ENCODE results near the gene C10orf105. TPM values are rescaled to one million over a fixed set of nuclear protein-coding genes. Genes with fewer than 3 reads are reported as not detected.

Gene C10orf105
- total RNA-seq, 2 experiments from 2014 or later, result 0.09 to 0.15 TPM

DNA sequence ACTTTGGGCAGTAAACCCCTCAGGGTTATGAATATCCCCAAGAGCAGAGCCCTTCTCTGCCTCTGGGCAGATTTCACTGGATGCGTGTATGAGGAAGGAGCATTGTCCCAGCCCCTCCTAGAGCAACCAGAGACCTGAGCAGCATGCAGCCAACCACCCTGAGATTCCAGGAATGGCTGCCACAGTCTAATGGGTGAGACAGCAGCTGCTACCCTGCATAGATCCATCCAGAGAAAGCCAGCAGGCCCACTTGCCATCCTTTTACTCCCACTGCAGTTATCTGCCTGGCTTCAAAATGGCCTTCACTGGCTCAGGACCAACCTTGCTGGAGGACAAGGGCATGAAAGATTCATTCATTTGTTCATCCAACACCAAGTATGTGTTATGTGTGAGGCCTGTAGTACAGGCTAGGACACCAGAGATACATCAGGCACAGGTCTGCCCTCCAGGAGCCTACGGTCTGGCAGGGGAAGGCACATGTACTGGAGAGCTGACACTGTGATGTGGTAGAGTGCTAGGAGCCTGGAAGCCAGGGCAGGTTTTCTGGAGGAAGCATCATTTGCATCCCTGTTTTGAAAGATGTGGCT, 26.2 kb upstream of the C10orf105 start:
- DNase-seq (ENCODE audit: low spot score), result no peak
- Histone ChIP-seq H2AFZ (ENCODE audit: low read length) (no peak overlapping the region), H4K20me1 (ENCODE audit: insufficient read depth, low read length) (no peaks in the 10 kb centered on the region), H3K9me3 (ENCODE audit: low read length) (no peaks in the 10 kb centered on the region), H3K4me3 (ENCODE audit: low read depth, low read length, poor library complexity, severe bottlenecking) (no peak overlapping the region), H3K4me1 (ENCODE audit: insufficient read depth, low read length, poor library complexity, severe bottlenecking) (peaks cover 50% of the 10 kb centered on the region), H3K4me2 (ENCODE audit: low read length) (peak overlapping the region; percentile 73; the same call in 1 of the 2 replicates), H3K9me2 (ENCODE audit: insufficient read depth, low read length) (no peaks in the 10 kb centered on the region), H3K36me3 (ENCODE audit: insufficient read depth, low read length) (no peaks in the 10 kb centered on the region), H3K79me2 (ENCODE audit: insufficient read depth, low read depth, low read length) (no peaks in the 10 kb centered on the region), H3K27ac (ENCODE audit: low read depth, low read length, poor library complexity, severe bottlenecking) (no peak overlapping the region)
- intact Hi-C loops (cut with micrococcal nuclease; ENCODE audit: unreplicated experiment), result no loop called here
- no TSS peak for BruUV-seq (replicated peaks)
- POLR2A ChIA-PET, result interaction anchor here (0.5 to 1.0 kb wide), 2 partner anchors 10 to 574 kb away, joined by 3 read pairs; no protein-coding TSS in a partner anchor
- TF ChIP-seq, protein P1, sequence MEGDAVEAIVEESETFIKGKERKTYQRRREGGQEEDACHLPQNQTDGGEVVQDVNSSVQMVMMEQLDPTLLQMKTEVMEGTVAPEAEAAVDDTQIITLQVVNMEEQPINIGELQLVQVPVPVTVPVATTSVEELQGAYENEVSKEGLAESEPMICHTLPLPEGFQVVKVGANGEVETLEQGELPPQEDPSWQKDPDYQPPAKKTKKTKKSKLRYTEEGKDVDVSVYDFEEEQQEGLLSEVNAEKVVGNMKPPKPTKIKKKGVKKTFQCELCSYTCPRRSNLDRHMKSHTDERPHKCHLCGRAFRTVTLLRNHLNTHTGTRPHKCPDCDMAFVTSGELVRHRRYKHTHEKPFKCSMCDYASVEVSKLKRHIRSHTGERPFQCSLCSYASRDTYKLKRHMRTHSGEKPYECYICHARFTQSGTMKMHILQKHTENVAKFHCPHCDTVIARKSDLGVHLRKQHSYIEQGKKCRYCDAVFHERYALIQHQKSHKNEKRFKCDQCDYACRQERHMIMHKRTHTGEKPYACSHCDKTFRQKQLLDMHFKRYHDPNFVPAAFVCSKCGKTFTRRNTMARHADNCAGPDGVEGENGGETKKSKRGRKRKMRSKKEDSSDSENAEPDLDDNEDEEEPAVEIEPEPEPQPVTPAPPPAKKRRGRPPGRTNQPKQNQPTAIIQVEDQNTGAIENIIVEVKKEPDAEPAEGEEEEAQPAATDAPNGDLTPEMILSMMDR (conservative IDR thresholded peaks at IDR 0.05; ENCODE audit: low read length), result no peak
- TF ChIP-seq EZH2phosphoT487 (IDR thresholded peaks at IDR 0.05; ENCODE audit: borderline replicate concordance, low read depth, low read length), result no peak
- CTCF ChIA-PET (ENCODE audit: unreplicated experiment), result no interaction called here

DNA sequence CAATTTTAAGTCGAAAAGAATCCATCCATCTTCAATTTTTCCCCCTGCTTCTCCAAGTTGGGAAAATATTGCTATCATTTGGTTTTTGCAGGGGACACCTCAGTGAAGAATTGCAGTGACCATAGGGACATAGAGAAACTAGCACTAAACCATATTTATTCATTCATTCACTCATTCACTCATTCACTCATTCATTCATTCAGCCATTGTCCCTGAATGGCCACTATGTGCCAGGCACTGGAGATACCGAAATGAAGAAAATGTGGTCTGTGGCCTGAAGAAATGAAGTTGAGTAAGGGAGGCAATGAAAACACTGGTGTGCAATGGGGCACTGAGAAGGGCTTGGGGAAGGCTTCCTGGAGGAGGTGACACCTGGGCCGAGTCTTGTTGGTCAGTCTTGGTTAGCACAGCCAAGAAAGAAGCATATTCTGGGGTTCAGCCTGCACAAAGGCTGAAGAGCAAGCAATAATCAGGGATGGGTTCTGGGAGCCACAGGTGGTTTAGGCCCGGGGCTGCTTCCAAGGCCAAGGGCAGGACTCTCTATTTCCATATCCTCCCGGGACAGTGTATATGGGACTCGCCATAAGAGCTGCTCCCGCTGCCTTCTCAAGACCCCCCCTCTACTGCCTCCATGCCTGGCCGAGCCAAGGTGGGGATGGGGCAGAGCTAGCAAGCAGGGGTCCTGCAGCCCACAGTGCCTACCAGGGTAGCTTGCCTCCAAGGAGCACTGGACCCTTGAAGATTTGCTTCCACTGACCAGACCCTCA, 25.5 kb upstream of the C10orf105 start:
- intact Hi-C loops (cut with micrococcal nuclease; ENCODE audit: unreplicated experiment), result no loop called here
- peaks cover 43% of the 10 kb centered on the region for H3K4me1 ChIP-seq (ENCODE audit: insufficient read depth, low read length, poor library complexity, severe bottlenecking)

More for the DNA sequence above, 25.5 kb upstream of the C10orf105 start:
- Histone ChIP-seq H4K20me1 (ENCODE audit: insufficient read depth, low read length) (no peaks in the 10 kb centered on the region), H3K4me2 (ENCODE audit: low read length) (no peak overlapping the region), H3K9me2 (ENCODE audit: insufficient read depth, low read length) (no peaks in the 10 kb centered on the region), H3K79me2 (ENCODE audit: insufficient read depth, low read depth, low read length) (no peaks in the 10 kb centered on the region), H2AFZ (ENCODE audit: low read length) (no peak overlapping the region), H3K4me3 (ENCODE audit: low read depth, low read length, poor library complexity, severe bottlenecking) (no peak overlapping the region), H3K9me3 (ENCODE audit: low read length) (no peaks in the 10 kb centered on the region), H3K36me3 (ENCODE audit: insufficient read depth, low read length) (no peaks in the 10 kb centered on the region), H3K27ac (ENCODE audit: low read depth, low read length, poor library complexity, severe bottlenecking) (no peak overlapping the region)
- DNase-seq (ENCODE audit: low spot score), result no peak
- ChIA-PET POLR2A (no interaction called here), CTCF (ENCODE audit: unreplicated experiment) (no interaction called here)
- no peak for TF ChIP-seq EZH2phosphoT487 (IDR thresholded peaks at IDR 0.05; ENCODE audit: borderline replicate concordance, low read depth, low read length)
- TF ChIP-seq, protein P1 (conservative IDR thresholded peaks at IDR 0.05; ENCODE audit: low read length), result no peak
- no TSS peak for BruUV-seq (replicated peaks)

All from OCI-LY7 (cell line).